GM23248 (cell line): ENCODE measurements around the gene CDC42EP3. TPM values are rescaled to one million over a fixed set of nuclear protein-coding genes. Genes with fewer than 3 reads are reported as not detected.

Experiments used
- DNase-seq: peaks from one replicate; pipeline ENCODE4 v3.0.0-alpha.2; 2015
- H2AFZ ChIP-seq: fragments of 200-600 bp; sonication (generic); 2 replicates; pipeline ENCODE4 v1.6.1; 2016; ENCODE audit warnings: antibody characterized with exemption
- H3F3A ChIP-seq: fragments of 200-600 bp; sonication (generic); 2 replicates; pipeline ENCODE4 v1.6.1; 2016; ENCODE audit warnings: mild to moderate bottlenecking, antibody characterized with exemption, mixed run types; ENCODE audit not compliant: insufficient read depth
- H3K27ac ChIP-seq: fragments of 200-600 bp; sonication (generic); 2 replicates; pipeline ENCODE4 v1.5.1; 2016; ENCODE audit warnings: mild to moderate bottlenecking
- H3K27me3 ChIP-seq: fragments of 200-600 bp; sonication (generic); replicated peaks from 2 replicates; pipeline ENCODE4 v1.6.1; 2016; ENCODE audit warnings: mild to moderate bottlenecking; ENCODE audit not compliant: insufficient read depth
- H3K36me3 ChIP-seq: fragments of 200-600 bp; sonication (generic); 2 replicates; pipeline ENCODE4 v1.6.1; 2016; ENCODE audit warnings: low read depth, mild to moderate bottlenecking
- H3K4me1 ChIP-seq: fragments of 200-600 bp; sonication (generic); 2 replicates; pipeline ENCODE4 v1.6.1; 2016; ENCODE audit warnings: mild to moderate bottlenecking; ENCODE audit not compliant: insufficient read depth
- H3K4me2 ChIP-seq: fragments of 200-600 bp; sonication (generic); one replicate; pipeline ENCODE4 v1.6.1; 2016; ENCODE audit warnings: mild to moderate bottlenecking; ENCODE audit not compliant: unreplicated experiment
- H3K4me3 ChIP-seq: fragments of 200-600 bp; sonication (generic); 2 replicates; pipeline ENCODE4 v1.5.1; 2016; ENCODE audit warnings: mild to moderate bottlenecking
- H3K79me2 ChIP-seq: fragments of 200-600 bp; sonication (generic); 2 replicates; pipeline ENCODE4 v1.6.1; 2016; ENCODE audit warnings: mild to moderate bottlenecking; ENCODE audit not compliant: insufficient read depth
- H3K9ac ChIP-seq: fragments of 200-600 bp; sonication (generic); 2 replicates; pipeline ENCODE4 v1.6.1; 2016; ENCODE audit warnings: mild to moderate bottlenecking
- H3K9me2 ChIP-seq: fragments of 200-600 bp; sonication (generic); 2 replicates; pipeline ENCODE4 v1.6.1; 2016; ENCODE audit warnings: mixed run types, mild to moderate bottlenecking, moderate library complexity; ENCODE audit not compliant: insufficient read depth
- H3K9me3 ChIP-seq: fragments of 200-600 bp; sonication (generic); one replicate; pipeline ENCODE4 v1.6.1; 2017; ENCODE audit warnings: low read depth
- H4K20me1 ChIP-seq: fragments of 200-600 bp; sonication (generic); 2 replicates; pipeline ENCODE4 v1.6.0; 2016; ENCODE audit not compliant: insufficient read depth
- EZH2 ChIP-seq: fragments of 200-600 bp; sonication (generic); IDR thresholded peaks from 2 replicates; pipeline ENCODE4 v1.6.1; 2018; ENCODE audit warnings: antibody characterized with exemption, mild to moderate bottlenecking; ENCODE audit not compliant: insufficient read depth, poor library complexity, severe bottlenecking
- EZH2phosphoT487 ChIP-seq: fragments of 200-600 bp; sonication (generic); IDR thresholded peaks from 2 replicates; pipeline ENCODE4 v1.6.1; 2018; ENCODE audit warnings: antibody characterized with exemption, moderate library complexity, mild to moderate bottlenecking, low read depth; ENCODE audit not compliant: insufficient read depth
- WGBS, 2 experiments: methylation state at CpG; one replicate each; pipeline ENCODE4 v1.1.6; 2015 to 2017; ENCODE audit warnings: low lambda C conversion rate in 2 of 2, low coverage in 1 of 2; ENCODE audit errors: missing lambda C conversion rate in 2 of 2; 5-methylcytosine and 5-hydroxymethylcytosine counted together
- in situ Hi-C: fragments of 300-500 bp; cut with MboI; formaldehyde crosslinking; loops from 2 replicates; pipeline ENCODE4 v1.15.0; 2020
- polyA plus RNA-seq: library from polyadenylated mRNA; unstranded; fragments of >200 nt; fragmentation: Nextera tagmentation; extraction: Ambion mirVana; gene quantifications from 2 replicates; pipeline ENCODE4 v1.2.1, GENCODE V29; 2016
- total RNA-seq: library from RNA; depleted of rRNA; stranded (reverse); fragments of >200 nt; shearing (Covaris generic); gene quantifications from 2 replicates; pipeline ENCODE4 v1.2.3, GENCODE V29; 2014

Gene CDC42EP3
- total and polyA plus RNA-seq, 2 experiments from 2014 or later = 166 to 295 TPM

DNA sequence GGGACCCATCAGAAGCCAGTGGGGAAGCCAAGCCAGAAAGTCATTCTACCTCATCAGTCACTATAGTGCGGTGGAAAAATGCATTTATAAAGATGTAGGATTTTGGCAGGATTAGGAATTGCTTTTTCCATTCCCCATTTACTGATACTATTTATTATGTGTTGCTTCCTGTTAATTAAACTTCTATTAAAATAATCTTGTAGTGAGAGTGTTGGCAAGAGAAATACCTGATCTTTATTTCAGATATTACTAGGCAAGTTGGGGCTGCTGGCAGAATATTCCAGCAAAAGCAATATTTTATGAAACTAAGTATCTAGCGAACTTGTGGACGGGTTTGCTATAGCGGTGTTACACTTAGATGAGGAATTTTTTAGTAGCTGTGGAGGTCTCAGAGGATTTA lies 23.9 kb upstream of the CDC42EP3 start:
- H3K4me1 ChIP-seq = peaks cover 22% of the 10 kb centered on the region
- no peaks in the 10 kb centered on the region for H3K9me2 ChIP-seq
- DNase-seq = no peak
- H3K79me2 ChIP-seq = no peaks in the 10 kb centered on the region
- H3F3A ChIP-seq = peaks cover 14% of the 10 kb centered on the region
- H3K36me3 ChIP-seq = no peaks in the 10 kb centered on the region
- H4K20me1 ChIP-seq = no peaks in the 10 kb centered on the region
- no peak overlapping the region for H3K27ac ChIP-seq
- no peak overlapping the region for H2AFZ ChIP-seq
- H3K4me3 ChIP-seq = no peak overlapping the region
- in situ Hi-C loops = no loop called here
- TF ChIP-seq EZH2phosphoT487 = no peak
- 89 to 93% methylated on average over 4 of the region's 4 CpGs for WGBS, 2 experiments
- no peak overlapping the region for H3K4me2 ChIP-seq
- H3K9me3 ChIP-seq = no peaks in the 10 kb centered on the region
- no peak overlapping the region for H3K9ac ChIP-seq
- H3K27me3 ChIP-seq = no peaks in the 10 kb centered on the region

- in situ Hi-C loops = no loop called here
- TF ChIP-seq EZH2phosphoT487 = no peak
- Histone ChIP-seq H4K20me1 (no peaks in the 10 kb centered on the region), H3K4me2 (no peak overlapping the region), H3K36me3 (no peaks in the 10 kb centered on the region), H3K79me2 (no peaks in the 10 kb centered on the region), H3F3A (no peaks in the 10 kb centered on the region), H3K27me3 (no peaks in the 10 kb centered on the region), H3K9ac (no peak overlapping the region), H3K4me1 (peaks cover 5% of the 10 kb centered on the region; the same call in 1 of the 2 replicates), H3K27ac (no peak overlapping the region), H3K4me3 (no peak overlapping the region), H3K9me3 (no peaks in the 10 kb centered on the region), H2AFZ (no peak overlapping the region), H3K9me2 (no peaks in the 10 kb centered on the region)
- DNase-seq = no peak
Observed at GRCh38 chr2:37692711-37693110, 21.3 kb upstream of the CDC42EP3 start.

GRCh38 chr2:37689751-37690150 lies 18.3 kb upstream of the CDC42EP3 start:
- Histone ChIP-seq H3K79me2 (no peaks in the 10 kb centered on the region), H3K9ac (no peak overlapping the region), H3K9me2 (no peaks in the 10 kb centered on the region), H3K27me3 (no peaks in the 10 kb centered on the region), H3F3A (no peaks in the 10 kb centered on the region), H3K4me1 (peaks cover 5% of the 10 kb centered on the region; the same call in 1 of the 2 replicates), H3K4me3 (no peak overlapping the region), H3K27ac (no peak overlapping the region), H4K20me1 (no peaks in the 10 kb centered on the region), H2AFZ (no peak overlapping the region), H3K9me3 (no peaks in the 10 kb centered on the region), H3K36me3 (no peaks in the 10 kb centered on the region), H3K4me2 (no peak overlapping the region)
- WGBS, 2 experiments = 59 to 66% methylated on average over 2 of the region's 2 CpGs
- TF ChIP-seq EZH2phosphoT487 (no peak), EZH2 (no peak)
- no peak for DNase-seq
- in situ Hi-C loops = no loop called here

- H3K4me1 ChIP-seq = peaks cover 5% of the 10 kb centered on the region; the same call in 1 of the 2 replicates
- no peaks in the 10 kb centered on the region for H3K27me3 ChIP-seq
- no peak overlapping the region for H3K27ac ChIP-seq
- no peak overlapping the region for H3K4me2 ChIP-seq
- WGBS, 2 experiments = 76 to 80% methylated on average over 10 of the region's 10 CpGs
- no peaks in the 10 kb centered on the region for H3K36me3 ChIP-seq
- H3F3A ChIP-seq = no peaks in the 10 kb centered on the region
- no peak for TF ChIP-seq EZH2phosphoT487
- no peak for TF ChIP-seq EZH2
- H4K20me1 ChIP-seq = no peaks in the 10 kb centered on the region
- no peaks in the 10 kb centered on the region for H3K79me2 ChIP-seq
- H2AFZ ChIP-seq = no peak overlapping the region
- no peaks in the 10 kb centered on the region for H3K9me3 ChIP-seq
- in situ Hi-C loops = no loop called here
- no peaks in the 10 kb centered on the region for H3K9me2 ChIP-seq
- H3K4me3 ChIP-seq = no peak overlapping the region
- no peak for DNase-seq
- no peak overlapping the region for H3K9ac ChIP-seq
Observed at GRCh38 chr2:37688771-37689468, 17.5 kb upstream of the CDC42EP3 start.
